NB4 (cell line): ENCODE results near the gene FOXP3.

Experiments
- MYC ChIP-seq: IDR thresholded peaks from 2 replicates; pipeline ENCODE4 v1.6.1; 2011; ENCODE audit warnings: low read depth, low read length
- POLR2A ChIP-seq: IDR thresholded peaks from 2 replicates; pipeline ENCODE4 v1.6.1; 2011; ENCODE audit warnings: mild to moderate bottlenecking; ENCODE audit not compliant: insufficient read length; ENCODE audit errors: extremely low read depth
- TF ChIP-seq, protein P1 (sequence below): IDR thresholded peaks from one replicate; pipeline ENCODE4 v1.5.1; 2012; ENCODE audit warnings: low read depth, low read length
- TF ChIP-seq, protein P2 (sequence below): IDR thresholded peaks from 2 replicates; pipeline ENCODE4 v1.6.1; 2011; ENCODE audit warnings: low read depth, low read length

DNA sequence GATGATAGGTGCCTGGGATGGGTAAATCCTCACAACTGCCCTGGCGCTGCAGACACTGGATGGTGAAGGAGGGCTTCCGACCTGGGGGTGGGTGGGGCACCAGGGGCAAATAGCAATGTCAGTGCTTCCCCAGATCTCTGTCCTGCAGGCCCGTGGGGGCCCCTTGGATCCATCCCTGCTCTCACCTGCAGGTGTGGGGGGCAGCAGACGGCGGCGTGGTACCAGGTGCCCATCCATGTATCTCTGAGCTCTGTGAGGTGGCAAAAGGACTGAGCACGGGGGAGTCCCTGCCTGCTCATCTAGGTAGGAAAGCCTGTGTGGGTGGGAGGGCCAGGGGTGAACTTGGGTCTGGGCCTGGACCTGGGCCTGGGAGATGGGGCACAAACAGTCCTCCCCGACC lies 58.0 kb downstream of the FOXP3 start:
- TF ChIP-seq, protein P1, sequence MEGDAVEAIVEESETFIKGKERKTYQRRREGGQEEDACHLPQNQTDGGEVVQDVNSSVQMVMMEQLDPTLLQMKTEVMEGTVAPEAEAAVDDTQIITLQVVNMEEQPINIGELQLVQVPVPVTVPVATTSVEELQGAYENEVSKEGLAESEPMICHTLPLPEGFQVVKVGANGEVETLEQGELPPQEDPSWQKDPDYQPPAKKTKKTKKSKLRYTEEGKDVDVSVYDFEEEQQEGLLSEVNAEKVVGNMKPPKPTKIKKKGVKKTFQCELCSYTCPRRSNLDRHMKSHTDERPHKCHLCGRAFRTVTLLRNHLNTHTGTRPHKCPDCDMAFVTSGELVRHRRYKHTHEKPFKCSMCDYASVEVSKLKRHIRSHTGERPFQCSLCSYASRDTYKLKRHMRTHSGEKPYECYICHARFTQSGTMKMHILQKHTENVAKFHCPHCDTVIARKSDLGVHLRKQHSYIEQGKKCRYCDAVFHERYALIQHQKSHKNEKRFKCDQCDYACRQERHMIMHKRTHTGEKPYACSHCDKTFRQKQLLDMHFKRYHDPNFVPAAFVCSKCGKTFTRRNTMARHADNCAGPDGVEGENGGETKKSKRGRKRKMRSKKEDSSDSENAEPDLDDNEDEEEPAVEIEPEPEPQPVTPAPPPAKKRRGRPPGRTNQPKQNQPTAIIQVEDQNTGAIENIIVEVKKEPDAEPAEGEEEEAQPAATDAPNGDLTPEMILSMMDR: no peak
- TF ChIP-seq POLR2A (no peak), MYC (no peak)
- TF ChIP-seq, protein P2, sequence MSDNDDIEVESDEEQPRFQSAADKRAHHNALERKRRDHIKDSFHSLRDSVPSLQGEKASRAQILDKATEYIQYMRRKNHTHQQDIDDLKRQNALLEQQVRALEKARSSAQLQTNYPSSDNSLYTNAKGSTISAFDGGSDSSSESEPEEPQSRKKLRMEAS: no peak
